ENCODE measurements around the gene BMF.
A peak's percentile ranks its signal among the peaks of the same experiment; 100 is the strongest.

Gene BMF

DNA sequence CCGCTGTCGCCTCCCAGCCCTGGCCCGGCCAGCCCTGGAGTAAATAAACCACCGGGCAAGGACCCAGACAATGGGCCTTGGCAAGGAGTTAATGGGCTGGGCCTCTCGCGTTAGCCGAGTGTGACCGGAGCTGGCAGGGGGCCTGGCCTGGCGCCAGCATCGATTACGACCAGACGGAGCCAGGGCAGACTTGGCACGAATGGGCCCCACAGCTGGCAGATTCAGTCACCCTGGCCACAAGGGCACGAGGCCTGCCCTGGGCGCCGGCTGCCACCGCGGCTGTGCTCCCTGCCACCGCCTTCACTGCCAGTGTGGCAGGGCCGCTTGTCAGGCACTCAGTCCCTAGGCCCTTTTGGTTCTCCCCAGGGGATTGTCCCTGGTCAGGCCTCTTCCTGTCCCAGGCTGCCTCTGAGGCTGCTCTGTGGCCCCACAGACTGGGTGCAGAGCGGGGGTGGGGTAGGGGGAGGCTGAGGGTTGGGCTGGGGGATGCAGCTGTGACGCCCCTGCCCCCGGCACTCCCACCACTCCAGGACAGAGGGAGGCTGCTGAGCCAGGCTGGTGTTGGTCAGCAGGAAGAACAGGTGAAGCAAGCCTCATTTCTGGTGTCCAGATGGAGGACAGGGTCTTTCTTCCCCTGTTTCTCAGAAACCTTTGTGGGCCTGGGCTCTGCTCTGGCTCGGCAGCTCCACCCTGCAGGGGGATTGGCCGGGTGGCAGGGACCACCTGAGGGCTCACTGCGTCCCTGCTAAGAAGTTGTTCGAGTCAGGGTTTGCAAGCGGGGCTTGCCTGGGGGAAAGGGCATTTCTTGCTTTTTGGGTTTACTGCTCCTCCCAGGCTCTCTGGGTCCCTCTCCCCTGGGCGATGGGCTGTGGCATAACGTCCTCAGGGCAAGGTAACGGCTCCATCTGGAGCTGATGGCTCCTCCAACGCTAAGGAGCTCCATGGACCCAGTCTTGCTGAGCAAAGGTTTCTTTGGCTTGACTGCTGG lies 39.2 kb downstream of the BMF start:
- H3K14ac ChIP-seq (ENCODE audit: low read length in 2 of 2) = peak overlapping the region in 1 of 2 experiments; percentile 42
- no peaks in the 10 kb centered on the region for H3K27me3 ChIP-seq (ENCODE audit: control insufficient read depth in 1 of 2, insufficient read depth in 1 of 2, low read length in 2 of 2)
- H3K23ac ChIP-seq (ENCODE audit: low read length in 2 of 2) = no peak overlapping the region
- no peaks in the 10 kb centered on the region for H3K79me1 ChIP-seq (replicated peaks; ENCODE audit: low read length, poor library complexity, severe bottlenecking)
- peak overlapping the region; percentile 73 to 93 for H3K4ac ChIP-seq (ENCODE audit: low read depth in 1 of 2, low read length in 2 of 2)
- H4K8ac ChIP-seq (ENCODE audit: low read length) = peak overlapping the region; percentile 98
- peaks cover 25% of the 10 kb centered on the region for H3K4me1 ChIP-seq (ENCODE audit: control insufficient read depth, insufficient read depth, low read depth, low read length)
- peak overlapping the region; percentile 55 for H3K27ac ChIP-seq (ENCODE audit: low read length, poor library complexity, severe bottlenecking)
- H4K91ac ChIP-seq (ENCODE audit: low read length) = peak overlapping the region; percentile 93
- H3K9me3 ChIP-seq (ENCODE audit: control insufficient read depth, low read length) = no peaks in the 10 kb centered on the region
- H2BK15ac ChIP-seq (ENCODE audit: low read depth, poor library complexity, severe bottlenecking) = peak overlapping the region; percentile 84
- H3K18ac ChIP-seq (ENCODE audit: low read depth in 1 of 2, low read length in 2 of 2) = peak overlapping the region; percentile 79 to 91
- H2BK120ac ChIP-seq (ENCODE audit: low read depth, low read length) = peak overlapping the region; percentile 86
- H3K4me2 ChIP-seq (ENCODE audit: low read length, poor library complexity, severe bottlenecking) = no peak overlapping the region
- no peak overlapping the region for H3K4me3 ChIP-seq (ENCODE audit: insufficient read depth in 1 of 2, low read depth in 1 of 2, low read length in 2 of 2)
- 56% methylated on average over 32 of the region's 32 CpGs for WGBS
- no peak overlapping the region for H3K9ac ChIP-seq (ENCODE audit: low read length)
- peak overlapping the region; percentile 77 for H2BK5ac ChIP-seq (ENCODE audit: low read depth, low read length, poor library complexity, severe bottlenecking)
- peak overlapping the region; percentile 85 to 100 for H2BK12ac ChIP-seq (ENCODE audit: low read length in 2 of 2)
- peak overlapping the region; percentile 6 for H2AFZ ChIP-seq (ENCODE audit: low read depth, low read length)
- peak overlapping the region; percentile 95 for H2AK5ac ChIP-seq (ENCODE audit: low read length, severe bottlenecking)
- no peak for DNase-seq
- no peaks in the 10 kb centered on the region for H3K36me3 ChIP-seq (ENCODE audit: control insufficient read depth in 1 of 2, insufficient read depth in 2 of 2, low read depth in 1 of 2, low read length in 2 of 2)

DNA sequence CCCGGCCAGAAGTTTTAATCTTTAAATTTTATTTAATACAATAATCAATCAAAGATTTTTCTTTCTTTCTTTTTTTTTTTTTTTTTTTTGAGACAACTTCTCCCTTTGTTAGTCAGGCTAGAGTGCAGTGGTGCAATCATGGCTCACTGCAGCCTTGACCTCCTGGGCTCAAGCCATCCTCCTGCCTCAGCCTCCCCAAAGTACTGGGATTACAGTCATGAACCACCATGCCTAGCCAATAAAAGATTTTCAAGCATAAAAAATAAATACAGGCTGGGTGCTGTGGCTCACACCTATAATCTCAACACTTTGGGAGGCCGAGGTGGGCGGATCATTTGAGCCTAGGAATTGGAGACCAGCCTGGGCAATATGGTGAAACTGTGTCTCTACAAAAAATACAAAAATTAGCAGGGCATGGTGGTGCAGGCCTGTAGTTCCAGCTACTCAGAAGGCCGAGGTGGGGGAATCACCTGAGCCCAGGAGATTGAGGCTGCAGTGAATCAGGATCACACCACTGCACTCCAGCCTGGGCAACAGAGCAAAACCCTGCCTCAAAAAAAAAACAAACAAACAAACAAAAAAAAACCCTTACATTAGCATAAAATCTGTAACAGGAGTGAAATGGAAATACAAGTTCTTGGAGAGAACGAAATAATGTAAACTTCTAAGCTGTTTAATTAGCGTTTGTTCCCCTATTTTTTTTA lies 40.6 kb downstream of the BMF start:
- no peak overlapping the region for H3K27ac ChIP-seq (ENCODE audit: low read length, poor library complexity, severe bottlenecking)
- H4K8ac ChIP-seq (ENCODE audit: low read length) = no peak overlapping the region
- no peaks in the 10 kb centered on the region for H3K36me3 ChIP-seq (ENCODE audit: control insufficient read depth in 1 of 2, insufficient read depth in 2 of 2, low read depth in 1 of 2, low read length in 2 of 2)
- DNase-seq = no peak
- no peak overlapping the region for H2BK5ac ChIP-seq (ENCODE audit: low read depth, low read length, poor library complexity, severe bottlenecking)
- no peak overlapping the region for H2AFZ ChIP-seq (ENCODE audit: low read depth, low read length)
- H3K79me1 ChIP-seq (replicated peaks; ENCODE audit: low read length, poor library complexity, severe bottlenecking) = no peaks in the 10 kb centered on the region
- no peak overlapping the region for H3K18ac ChIP-seq (ENCODE audit: low read depth in 1 of 2, low read length in 2 of 2)
- peak overlapping the region; percentile 71 for H2BK15ac ChIP-seq (ENCODE audit: low read depth, poor library complexity, severe bottlenecking)
- H3K14ac ChIP-seq (ENCODE audit: low read length in 2 of 2) = no peak overlapping the region
- H3K4ac ChIP-seq (ENCODE audit: low read depth in 1 of 2, low read length in 2 of 2) = no peak overlapping the region
- H3K27me3 ChIP-seq (ENCODE audit: control insufficient read depth in 1 of 2, insufficient read depth in 1 of 2, low read length in 2 of 2) = no peaks in the 10 kb centered on the region
- no peak overlapping the region for H2BK120ac ChIP-seq (ENCODE audit: low read depth, low read length)
- peaks cover 34% of the 10 kb centered on the region for H3K4me1 ChIP-seq (ENCODE audit: control insufficient read depth, insufficient read depth, low read depth, low read length)
- no peak overlapping the region for H3K4me2 ChIP-seq (ENCODE audit: low read length, poor library complexity, severe bottlenecking)
- H2AK5ac ChIP-seq (ENCODE audit: low read length, severe bottlenecking) = no peak overlapping the region
- H2BK12ac ChIP-seq (ENCODE audit: low read length in 2 of 2) = no peak overlapping the region
- H3K4me3 ChIP-seq (ENCODE audit: insufficient read depth in 1 of 2, low read depth in 1 of 2, low read length in 2 of 2) = no peak overlapping the region
- H4K91ac ChIP-seq (ENCODE audit: low read length) = no peak overlapping the region
- no peak overlapping the region for H3K9ac ChIP-seq (ENCODE audit: low read length)
- H3K9me3 ChIP-seq (ENCODE audit: control insufficient read depth, low read length) = no peaks in the 10 kb centered on the region
- WGBS = 85% methylated on average over 5 of the region's 6 CpGs
- no peak overlapping the region for H3K23ac ChIP-seq (ENCODE audit: low read length in 2 of 2)

DNA sequence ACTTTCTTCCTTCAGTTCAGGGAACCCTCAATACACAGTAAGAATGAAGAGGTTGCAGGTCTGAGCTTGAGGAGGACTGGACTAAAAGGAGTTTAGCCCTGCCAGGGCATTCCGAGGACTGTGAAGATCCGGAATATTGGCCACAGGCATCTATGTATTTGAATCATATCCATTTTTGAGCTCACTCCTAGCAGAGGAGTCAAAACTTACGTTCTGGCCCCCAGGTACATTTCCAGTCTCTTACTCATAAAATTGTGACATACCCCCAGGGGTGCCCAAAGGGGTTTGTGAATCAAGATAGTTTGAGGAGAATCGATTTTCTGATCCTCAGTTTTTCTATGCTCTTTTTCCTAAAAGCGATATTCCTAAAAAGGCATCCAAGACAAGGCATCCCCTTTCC lies 42.1 kb downstream of the BMF start:
- Histone ChIP-seq H3K4ac (ENCODE audit: low read depth in 1 of 2, low read length in 2 of 2) (peak overlapping the region in 1 of 2 experiments; percentile 13), H3K27me3 (ENCODE audit: control insufficient read depth in 1 of 2, insufficient read depth in 1 of 2, low read length in 2 of 2) (no peaks in the 10 kb centered on the region), H3K23ac (ENCODE audit: low read length in 2 of 2) (no peak overlapping the region), H2AFZ (ENCODE audit: low read depth, low read length) (no peak overlapping the region), H3K18ac (ENCODE audit: low read depth in 1 of 2, low read length in 2 of 2) (no peak overlapping the region), H2BK12ac (ENCODE audit: low read length in 2 of 2) (no peak overlapping the region), H2BK5ac (ENCODE audit: low read depth, low read length, poor library complexity, severe bottlenecking) (no peak overlapping the region), H4K8ac (ENCODE audit: low read length) (no peak overlapping the region), H3K4me1 (ENCODE audit: control insufficient read depth, insufficient read depth, low read depth, low read length) (peaks cover 39% of the 10 kb centered on the region), H2BK15ac (ENCODE audit: low read depth, poor library complexity, severe bottlenecking) (no peak overlapping the region), H3K9me3 (ENCODE audit: control insufficient read depth, low read length) (no peaks in the 10 kb centered on the region), H3K79me1 (replicated peaks; ENCODE audit: low read length, poor library complexity, severe bottlenecking) (no peaks in the 10 kb centered on the region), H2BK120ac (ENCODE audit: low read depth, low read length) (no peak overlapping the region), H3K9ac (ENCODE audit: low read length) (no peak overlapping the region), H3K14ac (ENCODE audit: low read length in 2 of 2) (no peak overlapping the region), H4K91ac (ENCODE audit: low read length) (no peak overlapping the region), H3K4me3 (ENCODE audit: insufficient read depth in 1 of 2, low read depth in 1 of 2, low read length in 2 of 2) (no peak overlapping the region), H3K4me2 (ENCODE audit: low read length, poor library complexity, severe bottlenecking) (no peak overlapping the region), H2AK5ac (ENCODE audit: low read length, severe bottlenecking) (peak overlapping the region; percentile 81), H3K27ac (ENCODE audit: low read length, poor library complexity, severe bottlenecking) (no peak overlapping the region), H3K36me3 (ENCODE audit: control insufficient read depth in 1 of 2, insufficient read depth in 2 of 2, low read depth in 1 of 2, low read length in 2 of 2) (no peaks in the 10 kb centered on the region)
- WGBS = 90% methylated on average over 5 of the region's 5 CpGs
- no peak for DNase-seq

DNA sequence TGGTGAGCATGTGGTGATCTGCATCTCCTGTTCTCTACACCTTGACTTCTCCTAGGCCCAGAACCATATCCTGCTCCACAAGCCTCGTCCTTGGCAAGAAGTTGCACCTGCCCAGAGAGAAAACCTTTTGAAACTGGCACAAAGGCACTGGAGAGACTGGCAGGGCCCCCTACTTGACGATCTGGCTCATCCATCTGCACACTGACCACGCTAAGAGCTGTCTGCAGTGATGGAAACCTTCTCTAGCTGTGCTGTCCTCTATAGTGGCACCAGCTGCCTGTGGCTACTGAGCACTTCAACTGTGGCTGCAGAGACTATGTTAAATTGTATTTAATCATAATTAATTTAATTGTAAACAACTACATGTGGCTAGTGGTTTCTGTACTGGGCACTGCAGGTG lies 43.5 kb downstream of the BMF start:
- Histone ChIP-seq H2BK12ac (ENCODE audit: low read length in 2 of 2) (peak overlapping the region; percentile 60 to 73), H2AFZ (ENCODE audit: low read depth, low read length) (no peak overlapping the region), H3K4me3 (ENCODE audit: insufficient read depth in 1 of 2, low read depth in 1 of 2, low read length in 2 of 2) (no peak overlapping the region), H3K9me3 (ENCODE audit: control insufficient read depth, low read length) (no peaks in the 10 kb centered on the region), H3K79me1 (replicated peaks; ENCODE audit: low read length, poor library complexity, severe bottlenecking) (no peaks in the 10 kb centered on the region), H4K8ac (ENCODE audit: low read length) (no peak overlapping the region), H3K36me3 (ENCODE audit: control insufficient read depth in 1 of 2, insufficient read depth in 2 of 2, low read depth in 1 of 2, low read length in 2 of 2) (no peaks in the 10 kb centered on the region), H3K27me3 (ENCODE audit: control insufficient read depth in 1 of 2, insufficient read depth in 1 of 2, low read length in 2 of 2) (no peaks in the 10 kb centered on the region), H4K91ac (ENCODE audit: low read length) (no peak overlapping the region), H3K27ac (ENCODE audit: low read length, poor library complexity, severe bottlenecking) (peak overlapping the region; percentile 88), H3K9ac (ENCODE audit: low read length) (no peak overlapping the region), H3K4me2 (ENCODE audit: low read length, poor library complexity, severe bottlenecking) (no peak overlapping the region), H3K23ac (ENCODE audit: low read length in 2 of 2) (no peak overlapping the region), H3K4me1 (ENCODE audit: control insufficient read depth, insufficient read depth, low read depth, low read length) (peaks cover 38% of the 10 kb centered on the region), H2BK5ac (ENCODE audit: low read depth, low read length, poor library complexity, severe bottlenecking) (no peak overlapping the region), H3K18ac (ENCODE audit: low read depth in 1 of 2, low read length in 2 of 2) (peak overlapping the region; percentile 22 to 23), H2BK120ac (ENCODE audit: low read depth, low read length) (no peak overlapping the region), H2BK15ac (ENCODE audit: low read depth, poor library complexity, severe bottlenecking) (no peak overlapping the region), H3K14ac (ENCODE audit: low read length in 2 of 2) (no peak overlapping the region), H2AK5ac (ENCODE audit: low read length, severe bottlenecking) (peak overlapping the region; percentile 67), H3K4ac (ENCODE audit: low read depth in 1 of 2, low read length in 2 of 2) (no peak overlapping the region)
- WGBS = 86% methylated on average over 3 of the region's 3 CpGs
- DNase-seq = no peak
